ENCODE data around the gene C1R. TPM values are rescaled to one million over a fixed set of nuclear protein-coding genes. Genes with fewer than 3 reads are reported as not detected.

The C1R gene
- total and polyA plus RNA-seq, 8 donors: 69.3 to 693 (median 87.1) TPM

- no peaks in the 10 kb centered on the region for H3K9me3 ChIP-seq
- no peaks in the 10 kb centered on the region for H3K27me3 ChIP-seq
- no peak overlapping the region for H3K27ac ChIP-seq
- ATAC-seq (no peak), DNase-seq (no peak)
- no peak overlapping the region for H3K4me3 ChIP-seq
- intact Hi-C loops (cut with DNase I): loop anchor here in 1 of 2 donors (10.0 kb wide), 1 partner anchor 169 kb away; the partner anchor contains the start of gene ATN1
- no peak for TF ChIP-seq CTCF (IDR thresholded peaks at IDR 0.05)
- H3K4me1 ChIP-seq: peaks cover 0 to 20% of the 10 kb centered on the region in 2 donors
- peaks cover 0 to 35% of the 10 kb centered on the region in 2 donors for H3K36me3 ChIP-seq
Measured at GRCh38 chr12:7093892-7094291, 1.6 kb upstream of the C1R start.

GRCh38 chr12:7093486-7093885, 1.2 kb upstream of the C1R start:
- no peak for DNase-seq
- peaks cover 0 to 20% of the 10 kb centered on the region in 2 donors for H3K4me1 ChIP-seq
- H3K36me3 ChIP-seq: peaks cover 0 to 34% of the 10 kb centered on the region in 2 donors
- ATAC-seq: no peak
- H3K4me3 ChIP-seq: no peak overlapping the region
- no peaks in the 10 kb centered on the region for H3K9me3 ChIP-seq
- no peak overlapping the region for H3K27ac ChIP-seq
- no peak for TF ChIP-seq CTCF (IDR thresholded peaks at IDR 0.05)
- no peaks in the 10 kb centered on the region for H3K27me3 ChIP-seq
- intact Hi-C loops (cut with DNase I): loop anchor here in 1 of 2 donors (10.0 kb wide), 1 partner anchor 169 kb away; the partner anchor contains the start of gene ATN1

GRCh38 chr12:7092986-7093460, 778 bp upstream of the C1R start:
- intact Hi-C loops (cut with DNase I): loop anchor here in 1 of 2 donors (10.0 kb wide), 1 partner anchor 168 kb away; the partner anchor contains the start of gene ATN1
- H3K27me3 ChIP-seq: no peaks in the 10 kb centered on the region
- H3K36me3 ChIP-seq: peaks cover 0 to 34% of the 10 kb centered on the region in 2 donors
- H3K4me3 ChIP-seq: no peak overlapping the region
- TF ChIP-seq CTCF (IDR thresholded peaks at IDR 0.05): no peak
- no peaks in the 10 kb centered on the region for H3K9me3 ChIP-seq
- no peak for DNase-seq
- peaks cover 0 to 20% of the 10 kb centered on the region in 2 donors for H3K4me1 ChIP-seq
- H3K27ac ChIP-seq: peak overlapping the region; percentile 47 to 77
- ATAC-seq: no peak

- Histone ChIP-seq H3K4me1 (peaks cover 0 to 20% of the 10 kb centered on the region in 2 donors), H3K36me3 (peaks cover 0 to 33% of the 10 kb centered on the region in 2 donors), H3K9me3 (no peaks in the 10 kb centered on the region), H3K27ac (peak overlapping the region; percentile 47 to 77), H3K27me3 (no peaks in the 10 kb centered on the region), H3K4me3 (peak overlapping the region; percentile 28 to 50)
- DNase-seq: peak in 1 of 4 donors; percentile 41
- ATAC-seq: peak; percentile 46
- TF ChIP-seq CTCF (IDR thresholded peaks at IDR 0.05): no peak
- intact Hi-C loops (cut with DNase I): loop anchor here in 1 of 2 donors (10.0 kb wide), 1 partner anchor 167 kb away; the partner anchor contains the start of gene ATN1
Measured at GRCh38 chr12:7091660-7092228, 501 bp downstream of the C1R start.

- Histone ChIP-seq H3K4me3 (peak overlapping the region; percentile 28 to 50), H3K27ac (peak overlapping the region; percentile 47 to 77), H3K27me3 (no peaks in the 10 kb centered on the region), H3K36me3 (peaks cover 0 to 34% of the 10 kb centered on the region in 2 donors), H3K4me1 (peaks cover 0 to 20% of the 10 kb centered on the region in 2 donors), H3K9me3 (no peaks in the 10 kb centered on the region)
- intact Hi-C loops (cut with DNase I): loop anchor here in 1 of 2 donors (10.0 kb wide), 1 partner anchor 166 kb away; the partner anchor contains the start of gene ATN1
- DNase-seq (no peak), ATAC-seq (no peak)
- TF ChIP-seq CTCF (IDR thresholded peaks at IDR 0.05): no peak
Measured at GRCh38 chr12:7091171-7091570, 1.1 kb downstream of the C1R start.

Data from left lung (tissue), 10 donors.